Brain microvascular endothelial cell (primary cell): ENCODE measurements around the gene HS3ST3B1.

Experiments
- DNase-seq: peaks from one replicate; pipeline ENCODE4 v3.0.0-alpha.2; 2020
- H3K27ac ChIP-seq: fragments of 250-450 bp; sonication (Bioruptor Pico); 2 replicates; pipeline ENCODE4 v1.5.1; 2020; ENCODE audit warnings: mild to moderate bottlenecking, moderate library complexity
- H3K27me3 ChIP-seq: fragments of 250-450 bp; sonication (Bioruptor Pico); replicated peaks from 2 replicates; pipeline ENCODE4 v1.5.1; 2020; ENCODE audit warnings: mild to moderate bottlenecking
- H3K36me3 ChIP-seq: fragments of 250-450 bp; sonication (Bioruptor Pico); replicated peaks from 2 replicates; pipeline ENCODE4 v1.5.1; 2020; ENCODE audit warnings: mild to moderate bottlenecking
- H3K4me3 ChIP-seq: 2 replicates; pipeline ENCODE4 v1.5.1; 2011; ENCODE audit warnings: low read depth, mild to moderate bottlenecking, control low read depth, low read length, moderate library complexity
- in situ Hi-C: cut with HindIII; loops from 2 replicates; pipeline ENCODE4 v1.10.0; 2017; ENCODE audit warnings: low sequenced_read_pairs, low pct_ligation_motif_present
- TF ChIP-seq, protein P1 (sequence below): IDR thresholded peaks from 2 replicates; pipeline ENCODE4 v1.5.1; 2011; ENCODE audit warnings: low read depth, mild to moderate bottlenecking, moderate library complexity, low read length, control low read depth, inconsistent platforms; ENCODE audit errors: missing control alignments

HS3ST3B1 gene

GRCh38 chr17:14398766-14399165, 97.9 kb downstream of the HS3ST3B1 start:
- Histone ChIP-seq H3K4me3 (no peak overlapping the region), H3K27me3 (no peaks in the 10 kb centered on the region), H3K36me3 (no peaks in the 10 kb centered on the region), H3K27ac (no peak overlapping the region)
- no peak for DNase-seq
- TF ChIP-seq, protein P1, sequence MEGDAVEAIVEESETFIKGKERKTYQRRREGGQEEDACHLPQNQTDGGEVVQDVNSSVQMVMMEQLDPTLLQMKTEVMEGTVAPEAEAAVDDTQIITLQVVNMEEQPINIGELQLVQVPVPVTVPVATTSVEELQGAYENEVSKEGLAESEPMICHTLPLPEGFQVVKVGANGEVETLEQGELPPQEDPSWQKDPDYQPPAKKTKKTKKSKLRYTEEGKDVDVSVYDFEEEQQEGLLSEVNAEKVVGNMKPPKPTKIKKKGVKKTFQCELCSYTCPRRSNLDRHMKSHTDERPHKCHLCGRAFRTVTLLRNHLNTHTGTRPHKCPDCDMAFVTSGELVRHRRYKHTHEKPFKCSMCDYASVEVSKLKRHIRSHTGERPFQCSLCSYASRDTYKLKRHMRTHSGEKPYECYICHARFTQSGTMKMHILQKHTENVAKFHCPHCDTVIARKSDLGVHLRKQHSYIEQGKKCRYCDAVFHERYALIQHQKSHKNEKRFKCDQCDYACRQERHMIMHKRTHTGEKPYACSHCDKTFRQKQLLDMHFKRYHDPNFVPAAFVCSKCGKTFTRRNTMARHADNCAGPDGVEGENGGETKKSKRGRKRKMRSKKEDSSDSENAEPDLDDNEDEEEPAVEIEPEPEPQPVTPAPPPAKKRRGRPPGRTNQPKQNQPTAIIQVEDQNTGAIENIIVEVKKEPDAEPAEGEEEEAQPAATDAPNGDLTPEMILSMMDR: no peak
- in situ Hi-C loops: no loop called here
